Measurements from ENCODE around the gene CAPN10. TPM values are rescaled to one million over a fixed set of nuclear protein-coding genes. Genes with fewer than 3 reads are reported as not detected.

Gene CAPN10
- total RNA-seq, 1 donor from 2014 or later = 67.2 TPM

GRCh38 chr2:240627736-240628506 is 41.4 kb downstream of the CAPN10 start:
- Mint-ChIP-seq H3K4me3 (ENCODE audit: low read depth) (no peak overlapping the region), H3K9me3 (ENCODE audit: low read depth) (peaks cover 2% of the 10 kb centered on the region), H3K36me3 (ENCODE audit: insufficient read depth) (no peaks in the 10 kb centered on the region), H3K27ac (no peak overlapping the region), H3K27me3 (no peaks in the 10 kb centered on the region), H3K4me1 (ENCODE audit: low read depth) (no peaks in the 10 kb centered on the region)
- TF ChIP-seq, protein P1, sequence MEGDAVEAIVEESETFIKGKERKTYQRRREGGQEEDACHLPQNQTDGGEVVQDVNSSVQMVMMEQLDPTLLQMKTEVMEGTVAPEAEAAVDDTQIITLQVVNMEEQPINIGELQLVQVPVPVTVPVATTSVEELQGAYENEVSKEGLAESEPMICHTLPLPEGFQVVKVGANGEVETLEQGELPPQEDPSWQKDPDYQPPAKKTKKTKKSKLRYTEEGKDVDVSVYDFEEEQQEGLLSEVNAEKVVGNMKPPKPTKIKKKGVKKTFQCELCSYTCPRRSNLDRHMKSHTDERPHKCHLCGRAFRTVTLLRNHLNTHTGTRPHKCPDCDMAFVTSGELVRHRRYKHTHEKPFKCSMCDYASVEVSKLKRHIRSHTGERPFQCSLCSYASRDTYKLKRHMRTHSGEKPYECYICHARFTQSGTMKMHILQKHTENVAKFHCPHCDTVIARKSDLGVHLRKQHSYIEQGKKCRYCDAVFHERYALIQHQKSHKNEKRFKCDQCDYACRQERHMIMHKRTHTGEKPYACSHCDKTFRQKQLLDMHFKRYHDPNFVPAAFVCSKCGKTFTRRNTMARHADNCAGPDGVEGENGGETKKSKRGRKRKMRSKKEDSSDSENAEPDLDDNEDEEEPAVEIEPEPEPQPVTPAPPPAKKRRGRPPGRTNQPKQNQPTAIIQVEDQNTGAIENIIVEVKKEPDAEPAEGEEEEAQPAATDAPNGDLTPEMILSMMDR (IDR thresholded peaks at IDR 0.05; ENCODE audit: unreplicated experiment) = no peak
- no peak for DNase-seq (ENCODE audit: low spot score, unreplicated experiment)

DNA sequence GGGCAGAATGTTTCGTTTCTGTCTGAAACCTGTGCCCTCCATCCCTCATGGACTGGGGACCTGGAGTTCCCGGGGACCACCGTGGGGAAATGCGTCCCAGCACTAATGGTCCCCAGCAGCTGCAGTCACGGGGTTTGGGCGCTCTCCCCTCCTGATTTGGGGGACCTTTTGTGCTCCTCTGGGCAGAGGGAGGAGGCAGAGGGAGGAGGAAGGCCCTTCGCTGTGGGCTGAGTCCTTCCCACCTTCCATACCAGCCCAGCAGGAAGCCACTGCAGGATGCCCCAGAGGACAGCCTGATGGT is 41.9 kb downstream of the CAPN10 start:
- Mint-ChIP-seq H3K9me3 (ENCODE audit: low read depth) (peaks cover 7% of the 10 kb centered on the region), H3K4me3 (ENCODE audit: low read depth) (no peak overlapping the region), H3K27ac (no peak overlapping the region), H3K36me3 (ENCODE audit: insufficient read depth) (peaks cover 2% of the 10 kb centered on the region), H3K4me1 (ENCODE audit: low read depth) (no peaks in the 10 kb centered on the region), H3K27me3 (no peaks in the 10 kb centered on the region)
- DNase-seq (ENCODE audit: low spot score, unreplicated experiment) = no peak
- TF ChIP-seq, protein P1 (IDR thresholded peaks at IDR 0.05; ENCODE audit: unreplicated experiment) = no peak

GRCh38 chr2:240628808-240629618 is 42.5 kb downstream of the CAPN10 start:
- TF ChIP-seq, protein P1 (IDR thresholded peaks at IDR 0.05; ENCODE audit: unreplicated experiment) = no peak
- H3K27ac Mint-ChIP-seq = no peak overlapping the region
- peaks cover 2% of the 10 kb centered on the region for H3K36me3 Mint-ChIP-seq (ENCODE audit: insufficient read depth)
- H3K27me3 Mint-ChIP-seq = no peaks in the 10 kb centered on the region
- DNase-seq (ENCODE audit: low spot score, unreplicated experiment) = no peak
- H3K4me1 Mint-ChIP-seq (ENCODE audit: low read depth) = no peaks in the 10 kb centered on the region
- no peak overlapping the region for H3K4me3 Mint-ChIP-seq (ENCODE audit: low read depth)
- peaks cover 9% of the 10 kb centered on the region for H3K9me3 Mint-ChIP-seq (ENCODE audit: low read depth)

DNA sequence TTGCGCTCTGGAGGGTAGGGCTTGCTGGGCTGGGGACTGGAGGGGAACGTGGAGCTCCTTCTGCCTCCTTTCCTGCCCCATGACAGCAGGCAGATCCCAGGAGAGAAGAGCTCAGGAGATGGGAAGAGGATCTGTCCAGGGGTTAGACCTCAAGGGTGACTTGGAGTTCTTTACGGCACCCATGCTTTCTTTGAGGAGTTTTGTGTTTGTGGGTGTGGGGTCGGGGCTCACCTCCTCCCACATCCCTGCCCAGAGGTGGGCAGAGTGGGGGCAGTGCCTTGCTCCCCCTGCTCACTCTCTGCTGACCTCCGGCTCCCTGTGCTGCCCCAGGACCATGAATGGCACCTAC is 43.1 kb downstream of the CAPN10 start:
- Mint-ChIP-seq H3K9me3 (ENCODE audit: low read depth) (peaks cover 15% of the 10 kb centered on the region), H3K4me1 (ENCODE audit: low read depth) (no peaks in the 10 kb centered on the region), H3K4me3 (ENCODE audit: low read depth) (no peak overlapping the region), H3K36me3 (ENCODE audit: insufficient read depth) (peaks cover 2% of the 10 kb centered on the region), H3K27me3 (no peaks in the 10 kb centered on the region), H3K27ac (no peak overlapping the region)
- TF ChIP-seq, protein P1 (IDR thresholded peaks at IDR 0.05; ENCODE audit: unreplicated experiment) = no peak
- no peak for DNase-seq (ENCODE audit: low spot score, unreplicated experiment)

DNA sequence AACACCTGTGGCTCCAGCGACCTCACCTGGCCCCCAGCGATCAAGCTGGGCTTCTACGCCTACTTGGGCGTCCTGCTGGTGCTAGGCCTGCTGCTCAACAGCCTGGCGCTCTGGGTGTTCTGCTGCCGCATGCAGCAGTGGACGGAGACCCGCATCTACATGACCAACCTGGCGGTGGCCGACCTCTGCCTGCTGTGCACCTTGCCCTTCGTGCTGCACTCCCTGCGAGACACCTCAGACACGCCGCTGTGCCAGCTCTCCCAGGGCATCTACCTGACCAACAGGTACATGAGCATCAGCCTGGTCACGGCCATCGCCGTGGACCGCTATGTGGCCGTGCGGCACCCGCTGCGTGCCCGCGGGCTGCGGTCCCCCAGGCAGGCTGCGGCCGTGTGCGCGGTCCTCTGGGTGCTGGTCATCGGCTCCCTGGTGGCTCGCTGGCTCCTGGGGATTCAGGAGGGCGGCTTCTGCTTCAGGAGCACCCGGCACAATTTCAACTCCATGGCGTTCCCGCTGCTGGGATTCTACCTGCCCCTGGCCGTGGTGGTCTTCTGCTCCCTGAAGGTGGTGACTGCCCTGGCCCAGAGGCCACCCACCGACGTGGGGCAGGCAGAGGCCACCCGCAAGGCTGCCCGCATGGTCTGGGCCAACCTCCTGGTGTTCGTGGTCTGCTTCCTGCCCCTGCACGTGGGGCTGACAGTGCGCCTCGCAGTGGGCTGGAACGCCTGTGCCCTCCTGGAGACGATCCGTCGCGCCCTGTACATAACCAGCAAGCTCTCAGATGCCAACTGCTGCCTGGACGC is 43.6 kb downstream of the CAPN10 start:
- DNase-seq (ENCODE audit: low spot score, unreplicated experiment) = no peak
- peaks cover 20% of the 10 kb centered on the region for H3K9me3 Mint-ChIP-seq (ENCODE audit: low read depth)
- no peaks in the 10 kb centered on the region for H3K27me3 Mint-ChIP-seq
- no peak overlapping the region for H3K4me3 Mint-ChIP-seq (ENCODE audit: low read depth)
- no peaks in the 10 kb centered on the region for H3K4me1 Mint-ChIP-seq (ENCODE audit: low read depth)
- TF ChIP-seq, protein P1 (IDR thresholded peaks at IDR 0.05; ENCODE audit: unreplicated experiment) = no peak
- H3K27ac Mint-ChIP-seq = no peak overlapping the region
- H3K36me3 Mint-ChIP-seq (ENCODE audit: insufficient read depth) = peaks cover 2% of the 10 kb centered on the region
